ENCODE data around the gene HIPK2.

The HIPK2 gene

GRCh38 chr7:139741789-139742344 is 35.9 kb downstream of the HIPK2 start:
- Histone ChIP-seq H3K9me3 (ENCODE audit: low read length) (no peaks in the 10 kb centered on the region), H3K36me3 (ENCODE audit: insufficient read depth, low read length) (no peaks in the 10 kb centered on the region), H3K4me2 (ENCODE audit: low read length) (no peak overlapping the region), H3K27me3 (ENCODE audit: insufficient read depth, low read length) (0 out of 2 replicates have a peak, but pooled peaks cover 4% of the 10 kb centered on the region), H2AFZ (ENCODE audit: low read length) (no peak overlapping the region), H3K79me2 (ENCODE audit: insufficient read depth, low read length) (no peaks in the 10 kb centered on the region), H3K9ac (ENCODE audit: low read length) (no peak overlapping the region), H3K9me2 (ENCODE audit: low read depth, low read length) (no peaks in the 10 kb centered on the region), H3F3A (ENCODE audit: insufficient read depth, low read length) (no peaks in the 10 kb centered on the region), H3K4me3 (ENCODE audit: low read depth, low read length, poor library complexity, severe bottlenecking) (no peak overlapping the region), H4K20me1 (ENCODE audit: insufficient read depth, low read length) (no peaks in the 10 kb centered on the region), H3K4me1 (ENCODE audit: insufficient read depth, low read length, severe bottlenecking) (no peaks in the 10 kb centered on the region), H3K27ac (ENCODE audit: low read depth, low read length, poor library complexity, severe bottlenecking) (no peak overlapping the region)
- TF ChIP-seq CTCF (IDR thresholded peaks at IDR 0.05; ENCODE audit: low read length) (no peak), EZH2 (IDR thresholded peaks at IDR 0.05; ENCODE audit: borderline replicate concordance, low read length) (no peak)

GRCh38 chr7:139741239-139741638 is 36.6 kb downstream of the HIPK2 start:
- no peak overlapping the region for H2AFZ ChIP-seq (ENCODE audit: low read length)
- H3K4me1 ChIP-seq (ENCODE audit: insufficient read depth, low read length, severe bottlenecking) = no peaks in the 10 kb centered on the region
- 0 out of 2 replicates have a peak, but pooled peaks cover 4% of the 10 kb centered on the region for H3K27me3 ChIP-seq (ENCODE audit: insufficient read depth, low read length)
- no peak for TF ChIP-seq CTCF (IDR thresholded peaks at IDR 0.05; ENCODE audit: low read length)
- no peak for TF ChIP-seq EZH2 (IDR thresholded peaks at IDR 0.05; ENCODE audit: borderline replicate concordance, low read length)
- H3K4me2 ChIP-seq (ENCODE audit: low read length) = no peak overlapping the region
- no peaks in the 10 kb centered on the region for H3K9me3 ChIP-seq (ENCODE audit: low read length)
- no peaks in the 10 kb centered on the region for H3K36me3 ChIP-seq (ENCODE audit: insufficient read depth, low read length)
- no peaks in the 10 kb centered on the region for H3F3A ChIP-seq (ENCODE audit: insufficient read depth, low read length)
- no peaks in the 10 kb centered on the region for H3K79me2 ChIP-seq (ENCODE audit: insufficient read depth, low read length)
- H3K4me3 ChIP-seq (ENCODE audit: low read depth, low read length, poor library complexity, severe bottlenecking) = no peak overlapping the region
- H3K27ac ChIP-seq (ENCODE audit: low read depth, low read length, poor library complexity, severe bottlenecking) = no peak overlapping the region
- no peaks in the 10 kb centered on the region for H4K20me1 ChIP-seq (ENCODE audit: insufficient read depth, low read length)
- no peaks in the 10 kb centered on the region for H3K9me2 ChIP-seq (ENCODE audit: low read depth, low read length)
- no peak overlapping the region for H3K9ac ChIP-seq (ENCODE audit: low read length)

- H3K4me1 ChIP-seq (ENCODE audit: insufficient read depth, low read length, severe bottlenecking) = no peaks in the 10 kb centered on the region
- H3K79me2 ChIP-seq (ENCODE audit: insufficient read depth, low read length) = no peaks in the 10 kb centered on the region
- no peaks in the 10 kb centered on the region for H3K36me3 ChIP-seq (ENCODE audit: insufficient read depth, low read length)
- H3K9ac ChIP-seq (ENCODE audit: low read length) = no peak overlapping the region
- no peaks in the 10 kb centered on the region for H4K20me1 ChIP-seq (ENCODE audit: insufficient read depth, low read length)
- no peak overlapping the region for H2AFZ ChIP-seq (ENCODE audit: low read length)
- TF ChIP-seq EZH2 (IDR thresholded peaks at IDR 0.05; ENCODE audit: borderline replicate concordance, low read length) (no peak), CTCF (IDR thresholded peaks at IDR 0.05; ENCODE audit: low read length) (no peak)
- no peaks in the 10 kb centered on the region for H3K9me2 ChIP-seq (ENCODE audit: low read depth, low read length)
- no peak overlapping the region for H3K4me3 ChIP-seq (ENCODE audit: low read depth, low read length, poor library complexity, severe bottlenecking)
- H3K27ac ChIP-seq (ENCODE audit: low read depth, low read length, poor library complexity, severe bottlenecking) = no peak overlapping the region
- no peaks in the 10 kb centered on the region for H3K9me3 ChIP-seq (ENCODE audit: low read length)
- 0 out of 2 replicates have a peak, but pooled peaks cover 4% of the 10 kb centered on the region for H3K27me3 ChIP-seq (ENCODE audit: insufficient read depth, low read length)
- no peak overlapping the region for H3K4me2 ChIP-seq (ENCODE audit: low read length)
- H3F3A ChIP-seq (ENCODE audit: insufficient read depth, low read length) = no peaks in the 10 kb centered on the region
Observed at GRCh38 chr7:139739863-139740597, 37.8 kb downstream of the HIPK2 start.

Data from OCI-LY1 (cell line).